HepG2 (cell line): ENCODE measurements around the gene RUSC1. TPM values are rescaled to one million over a fixed set of nuclear protein-coding genes. Genes with fewer than 3 reads are reported as not detected.

Source experiments
- CEBPG ChIP-seq: IDR thresholded peaks from 2 replicates; pipeline ENCODE4 v1.6.1; 2016
- KDM3A ChIP-seq: IDR thresholded peaks from 2 replicates; pipeline ENCODE4 v1.6.1; 2018; ENCODE audit warnings: low read depth, missing compliant biosample characterization
- KDM6A ChIP-seq: IDR thresholded peaks from 2 replicates; pipeline ENCODE4 v1.6.1; 2016; ENCODE audit warnings: low read depth
- KMT2B ChIP-seq: IDR thresholded peaks from 2 replicates; pipeline ENCODE4 v1.6.1; 2016; ENCODE audit warnings: missing genetic modification reagents, missing compliant biosample characterization
- NR2F6 ChIP-seq, 2 experiments: IDR thresholded peaks; 2 replicates each; pipeline ENCODE4 v1.6.1; 2016; ENCODE audit warnings: antibody characterized with exemption in 1 of 2, mild to moderate bottlenecking in 1 of 2
- PHF21A ChIP-seq: sonication (generic); formaldehyde crosslinking; IDR thresholded peaks from 2 replicates; pipeline ENCODE4 v1.5.0; 2020; ENCODE audit warnings: mild to moderate bottlenecking, missing genetic modification reagents
- SCMH1 ChIP-seq: sonication (generic); formaldehyde crosslinking; IDR thresholded peaks from 2 replicates; pipeline ENCODE4 v1.9.0; 2021; ENCODE audit warnings: missing genetic modification reagents, mild to moderate bottlenecking, borderline replicate concordance
- ZFP37 ChIP-seq: sonication (generic); formaldehyde crosslinking; IDR thresholded peaks from 2 replicates; pipeline ENCODE4 v1.4.0; 2020; ENCODE audit warnings: missing genetic modification reagents, borderline replicate concordance
- ZNF121 ChIP-seq: sonication (generic); formaldehyde crosslinking; IDR thresholded peaks from 2 replicates; pipeline ENCODE4 v1.5.0; 2020; ENCODE audit warnings: mild to moderate bottlenecking, missing genetic modification reagents
- ZNF124 ChIP-seq: sonication (generic); formaldehyde crosslinking; IDR thresholded peaks from 2 replicates; pipeline ENCODE4 v1.4.0; 2020; ENCODE audit warnings: missing genetic modification reagents
- ZNF18 ChIP-seq: sonication (generic); formaldehyde crosslinking; IDR thresholded peaks from 2 replicates; pipeline ENCODE4 v1.8.0; 2022; ENCODE audit warnings: mild to moderate bottlenecking, missing genetic modification reagents; ENCODE audit not compliant: insufficient replicate concordance
- ZNF224 ChIP-seq: sonication (generic); formaldehyde crosslinking; IDR thresholded peaks from 2 replicates; pipeline ENCODE4 v1.5.0; 2020; ENCODE audit warnings: mild to moderate bottlenecking, missing genetic modification reagents
- ZNF629 ChIP-seq: sonication (generic); formaldehyde crosslinking; conservative IDR thresholded peaks from 2 replicates; pipeline ENCODE4 v1.5.0; 2020; ENCODE audit warnings: missing genetic modification reagents
- ZNF776 ChIP-seq: sonication (generic); formaldehyde crosslinking; IDR thresholded peaks from 2 replicates; pipeline ENCODE4 v1.4.0; 2020; ENCODE audit warnings: mild to moderate bottlenecking, missing genetic modification reagents
- ZNF782 ChIP-seq: sonication (generic); formaldehyde crosslinking; IDR thresholded peaks from 2 replicates; pipeline ENCODE4 v1.4.0; 2020; ENCODE audit warnings: missing genetic modification reagents, mild to moderate bottlenecking, borderline replicate concordance
- polyA plus RNA-seq, 8 experiments: library from polyadenylated mRNA; depleted of rRNA in 3 of 8; stranded (reverse) in 7 of 8; unstranded in 1 of 8; fragments of >200 nt; fragmentation: Illumina TruSeq in 4 of 8; extraction: Trizol in 4 of 8; gene quantifications; 2 replicates each; pipeline versions ENCODE4 v1.2.1 to v1.2.3, GENCODE V29; 2011 to 2016; ENCODE audit warnings: low read depth in 4 of 8, missing spikeins in 1 of 8, mixed read lengths in 1 of 8; ENCODE audit not compliant: insufficient read depth in 1 of 8
- total RNA-seq, 5 experiments: library from RNA; depleted of rRNA; stranded (reverse); fragments of >200 nt; fragmentation: Illumina TruSeq; extraction: Trizol; gene quantifications; 2 replicates each; pipeline ENCODE4 v1.2.3, GENCODE V29; 2016; ENCODE audit warnings: low read depth in 1 of 5
- TF ChIP-seq, protein P1 (sequence below): sonication (generic); formaldehyde crosslinking; IDR thresholded peaks from 2 replicates; pipeline ENCODE4 v1.5.1; 2020; ENCODE audit warnings: missing genetic modification reagents, mild to moderate bottlenecking, borderline replicate concordance
- TF ChIP-seq, protein P2 (sequence below): sonication (generic); formaldehyde crosslinking; IDR thresholded peaks from 2 replicates; pipeline ENCODE4 v1.5.0; 2020; ENCODE audit warnings: missing genetic modification reagents, mild to moderate bottlenecking, borderline replicate concordance
- TF ChIP-seq, protein P3 (sequence below): sonication (generic); formaldehyde crosslinking; IDR thresholded peaks from 2 replicates; pipeline ENCODE4 v1.9.0; 2021; ENCODE audit warnings: missing genetic modification reagents, borderline replicate concordance
- TF ChIP-seq, protein P4 (sequence below): sonication (generic); formaldehyde crosslinking; IDR thresholded peaks from 2 replicates; pipeline ENCODE4 v1.5.1; 2020; ENCODE audit warnings: mild to moderate bottlenecking, missing genetic modification reagents, moderate library complexity

Gene RUSC1
- total and polyA plus RNA-seq, 2 of the 13 experiments (the other 11 are each of a cell fraction or from before 2014, with no cell fraction given): 18.7 to 20.4 TPM

GRCh38 chr1:155324717-155325602 is 4.3 kb downstream of the RUSC1 start (continued):
- TF ChIP-seq ZNF776 (CRISPR knock-in tag) (0 out of 2 replicates have a peak, but pooled peaks have one; percentile 14), KDM3A (CRISPR knock-in tag) (no peak), SCMH1 (no peak), ZNF124 (no peak), ZNF629 (CRISPR knock-in tag) (no peak), KDM6A (CRISPR knock-in tag) (no peak), KMT2B (no peak), ZNF782 (CRISPR knock-in tag) (no peak), CEBPG (no peak), ZNF121 (CRISPR knock-in tag) (no peak), ZNF18 (CRISPR knock-in tag) (no peak), ZNF224 (CRISPR knock-in tag) (no peak), ZFP37 (CRISPR knock-in tag) (no peak), NR2F6 (IDR thresholded peaks at IDR 0.05) (no peak), NR2F6 (CRISPR knock-in tag; IDR thresholded peaks at IDR 0.05) (no peak), PHF21A (CRISPR knock-in tag) (no peak)
- TF ChIP-seq, protein P1, sequence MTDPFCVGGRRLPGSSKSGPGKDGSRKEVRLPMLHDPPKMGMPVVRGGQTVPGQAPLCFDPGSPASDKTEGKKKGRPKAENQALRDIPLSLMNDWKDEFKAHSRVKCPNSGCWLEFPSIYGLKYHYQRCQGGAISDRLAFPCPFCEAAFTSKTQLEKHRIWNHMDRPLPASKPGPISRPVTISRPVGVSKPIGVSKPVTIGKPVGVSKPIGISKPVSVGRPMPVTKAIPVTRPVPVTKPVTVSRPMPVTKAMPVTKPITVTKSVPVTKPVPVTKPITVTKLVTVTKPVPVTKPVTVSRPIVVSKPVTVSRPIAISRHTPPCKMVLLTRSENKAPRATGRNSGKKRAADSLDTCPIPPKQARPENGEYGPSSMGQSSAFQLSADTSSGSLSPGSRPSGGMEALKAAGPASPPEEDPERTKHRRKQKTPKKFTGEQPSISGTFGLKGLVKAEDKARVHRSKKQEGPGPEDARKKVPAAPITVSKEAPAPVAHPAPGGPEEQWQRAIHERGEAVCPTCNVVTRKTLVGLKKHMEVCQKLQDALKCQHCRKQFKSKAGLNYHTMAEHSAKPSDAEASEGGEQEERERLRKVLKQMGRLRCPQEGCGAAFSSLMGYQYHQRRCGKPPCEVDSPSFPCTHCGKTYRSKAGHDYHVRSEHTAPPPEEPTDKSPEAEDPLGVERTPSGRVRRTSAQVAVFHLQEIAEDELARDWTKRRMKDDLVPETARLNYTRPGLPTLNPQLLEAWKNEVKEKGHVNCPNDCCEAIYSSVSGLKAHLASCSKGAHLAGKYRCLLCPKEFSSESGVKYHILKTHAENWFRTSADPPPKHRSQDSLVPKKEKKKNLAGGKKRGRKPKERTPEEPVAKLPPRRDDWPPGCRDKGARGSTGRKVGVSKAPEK (CRISPR knock-in tag): no peak
- TF ChIP-seq, protein P2, sequence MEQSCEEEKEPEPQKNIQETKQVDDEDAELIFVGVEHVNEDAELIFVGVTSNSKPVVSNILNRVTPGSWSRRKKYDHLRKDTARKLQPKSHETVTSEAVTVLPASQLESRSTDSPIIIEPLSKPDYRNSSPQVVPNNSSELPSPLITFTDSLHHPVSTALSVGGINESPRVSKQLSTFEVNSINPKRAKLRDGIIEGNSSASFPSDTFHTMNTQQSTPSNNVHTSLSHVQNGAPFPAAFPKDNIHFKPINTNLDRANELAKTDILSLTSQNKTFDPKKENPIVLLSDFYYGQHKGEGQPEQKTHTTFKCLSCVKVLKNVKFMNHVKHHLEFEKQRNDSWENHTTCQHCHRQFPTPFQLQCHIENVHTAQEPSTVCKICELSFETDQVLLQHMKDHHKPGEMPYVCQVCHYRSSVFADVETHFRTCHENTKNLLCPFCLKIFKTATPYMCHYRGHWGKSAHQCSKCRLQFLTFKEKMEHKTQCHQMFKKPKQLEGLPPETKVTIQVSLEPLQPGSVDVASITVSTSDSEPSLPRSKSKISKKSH: no peak
- TF ChIP-seq, protein P3, sequence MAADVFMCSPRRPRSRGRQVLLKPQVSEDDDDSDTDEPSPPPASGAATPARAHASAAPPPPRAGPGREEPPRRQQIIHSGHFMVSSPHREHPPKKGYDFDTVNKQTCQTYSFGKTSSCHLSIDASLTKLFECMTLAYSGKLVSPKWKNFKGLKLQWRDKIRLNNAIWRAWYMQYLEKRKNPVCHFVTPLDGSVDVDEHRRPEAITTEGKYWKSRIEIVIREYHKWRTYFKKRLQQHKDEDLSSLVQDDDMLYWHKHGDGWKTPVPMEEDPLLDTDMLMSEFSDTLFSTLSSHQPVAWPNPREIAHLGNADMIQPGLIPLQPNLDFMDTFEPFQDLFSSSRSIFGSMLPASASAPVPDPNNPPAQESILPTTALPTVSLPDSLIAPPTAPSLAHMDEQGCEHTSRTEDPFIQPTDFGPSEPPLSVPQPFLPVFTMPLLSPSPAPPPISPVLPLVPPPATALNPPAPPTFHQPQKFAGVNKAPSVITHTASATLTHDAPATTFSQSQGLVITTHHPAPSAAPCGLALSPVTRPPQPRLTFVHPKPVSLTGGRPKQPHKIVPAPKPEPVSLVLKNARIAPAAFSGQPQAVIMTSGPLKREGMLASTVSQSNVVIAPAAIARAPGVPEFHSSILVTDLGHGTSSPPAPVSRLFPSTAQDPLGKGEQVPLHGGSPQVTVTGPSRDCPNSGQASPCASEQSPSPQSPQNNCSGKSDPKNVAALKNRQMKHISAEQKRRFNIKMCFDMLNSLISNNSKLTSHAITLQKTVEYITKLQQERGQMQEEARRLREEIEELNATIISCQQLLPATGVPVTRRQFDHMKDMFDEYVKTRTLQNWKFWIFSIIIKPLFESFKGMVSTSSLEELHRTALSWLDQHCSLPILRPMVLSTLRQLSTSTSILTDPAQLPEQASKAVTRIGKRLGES (CRISPR knock-in tag): 0 out of 2 replicates have a peak, but pooled peaks have one; percentile 36
- TF ChIP-seq, protein P4, sequence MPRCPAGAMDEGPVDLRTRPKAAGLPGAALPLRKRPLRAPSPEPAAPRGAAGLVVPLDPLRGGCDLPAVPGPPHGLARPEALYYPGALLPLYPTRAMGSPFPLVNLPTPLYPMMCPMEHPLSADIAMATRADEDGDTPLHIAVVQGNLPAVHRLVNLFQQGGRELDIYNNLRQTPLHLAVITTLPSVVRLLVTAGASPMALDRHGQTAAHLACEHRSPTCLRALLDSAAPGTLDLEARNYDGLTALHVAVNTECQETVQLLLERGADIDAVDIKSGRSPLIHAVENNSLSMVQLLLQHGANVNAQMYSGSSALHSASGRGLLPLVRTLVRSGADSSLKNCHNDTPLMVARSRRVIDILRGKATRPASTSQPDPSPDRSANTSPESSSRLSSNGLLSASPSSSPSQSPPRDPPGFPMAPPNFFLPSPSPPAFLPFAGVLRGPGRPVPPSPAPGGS (CRISPR knock-in tag): no peak; the same call in 1 of the 2 replicates
